Activated CD8-positive, alpha-beta memory T cell treated with anti-CD3 and anti-CD28 coated beads for 24 hours (primary cell): ENCODE results near the gene GADD45G.
A peak's percentile ranks its signal among the peaks of the same experiment; 100 is the strongest.

Experiments
- DNase-seq: peaks from one replicate; pipeline ENCODE4 v3.0.0-alpha.2; 2020

GADD45G gene

GRCh38 chr9:89604729-89605464 is at the start of gene GADD45G:
Gene GADD45G (plus strand): TSS chr9:89605012. CDS start chr9:89605122, 110 bp downstream.
- peak; percentile 88 for DNase-seq

DNA sequence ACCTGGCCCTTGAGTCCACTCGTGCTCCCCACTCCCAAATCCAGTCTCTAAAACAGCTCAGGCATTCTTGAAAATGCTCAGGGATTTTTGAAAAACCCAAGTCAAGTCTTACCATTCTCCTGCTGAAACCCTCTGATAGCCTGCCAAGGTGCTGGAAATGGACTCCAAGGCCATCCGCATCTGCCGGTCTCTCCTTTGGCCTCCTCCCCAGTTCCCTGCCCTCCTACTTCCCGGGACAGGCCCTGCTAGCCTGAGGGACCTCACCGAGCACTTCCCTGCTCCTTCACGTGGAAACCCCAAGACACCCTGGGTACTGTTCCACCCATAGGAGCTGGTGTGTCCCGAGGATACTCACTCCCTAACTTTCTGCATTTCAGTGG is 49.8 kb upstream of the GADD45G start:
- DNase-seq = no peak

- no peak for DNase-seq
Measured at GRCh38 chr9:89555451-89556375, 49.1 kb upstream of the GADD45G start.

DNA sequence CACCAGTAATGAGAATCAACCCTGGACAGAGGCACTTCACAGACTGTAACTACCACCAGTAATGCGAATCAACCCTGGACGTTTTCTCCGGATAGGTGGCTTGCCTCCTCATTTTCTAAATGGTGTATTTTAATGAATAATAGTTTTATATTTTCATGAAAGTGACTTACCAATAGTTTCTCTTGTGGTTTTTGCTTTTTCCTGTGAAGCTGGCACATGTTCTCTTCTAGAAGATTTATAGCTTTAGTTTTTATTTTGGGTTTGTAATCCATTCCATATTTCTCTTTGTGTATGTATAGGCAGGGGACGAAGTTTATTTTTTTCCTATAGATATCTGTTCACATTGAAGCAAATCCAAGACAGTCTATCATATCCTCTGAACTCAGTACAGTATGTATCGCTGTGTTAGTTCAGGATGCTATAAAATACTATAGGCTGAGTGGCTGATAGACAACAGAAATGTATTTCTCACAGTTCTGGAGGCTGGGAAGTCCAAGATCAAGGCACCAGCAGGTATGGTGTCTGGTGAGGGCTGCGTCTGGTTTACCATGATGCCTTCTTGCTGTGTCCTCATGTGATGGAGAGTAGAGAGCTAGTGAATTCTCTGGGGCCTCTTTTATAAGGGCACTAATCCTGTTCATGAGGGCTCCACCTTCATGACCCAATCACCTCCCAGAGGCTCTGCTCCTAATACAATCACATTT is 46.5 kb upstream of the GADD45G start:
- no peak for DNase-seq

- DNase-seq = no peak
Measured at GRCh38 chr9:89558948-89559347, 45.9 kb upstream of the GADD45G start.

GRCh38 chr9:89562186-89562814 is 42.5 kb upstream of the GADD45G start:
- no peak for DNase-seq

- no peak for DNase-seq
Measured at GRCh38 chr9:89563571-89564345, 41.1 kb upstream of the GADD45G start.

DNA sequence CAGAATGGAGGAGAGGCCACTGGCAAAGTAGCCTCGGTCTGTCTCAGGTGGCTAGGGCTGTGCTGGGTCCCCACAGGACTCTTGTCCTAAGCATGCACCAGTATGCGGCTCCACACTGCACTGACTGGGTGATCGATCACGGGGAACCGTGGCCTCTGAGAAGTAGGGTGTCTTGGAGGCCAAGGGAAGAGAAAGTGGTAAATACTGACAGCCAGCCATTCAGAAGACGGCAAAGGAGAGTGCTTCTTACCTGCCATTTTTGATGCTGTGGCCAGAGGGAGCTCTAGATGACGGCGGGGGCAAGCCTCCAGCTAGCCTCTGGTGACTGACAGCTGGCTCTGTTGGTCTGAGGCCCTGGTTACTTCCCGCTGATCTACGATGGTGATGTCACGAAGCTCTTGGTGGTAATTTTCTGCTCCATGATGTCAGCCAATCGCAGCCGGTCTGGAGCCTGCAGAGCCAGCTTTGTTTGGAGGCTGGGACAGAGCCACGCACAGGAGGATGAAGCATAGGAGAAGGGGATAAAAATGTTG is 40.4 kb upstream of the GADD45G start:
- DNase-seq = no peak

- no peak for DNase-seq
Measured at GRCh38 chr9:89567649-89568048, 37.2 kb upstream of the GADD45G start.

DNA sequence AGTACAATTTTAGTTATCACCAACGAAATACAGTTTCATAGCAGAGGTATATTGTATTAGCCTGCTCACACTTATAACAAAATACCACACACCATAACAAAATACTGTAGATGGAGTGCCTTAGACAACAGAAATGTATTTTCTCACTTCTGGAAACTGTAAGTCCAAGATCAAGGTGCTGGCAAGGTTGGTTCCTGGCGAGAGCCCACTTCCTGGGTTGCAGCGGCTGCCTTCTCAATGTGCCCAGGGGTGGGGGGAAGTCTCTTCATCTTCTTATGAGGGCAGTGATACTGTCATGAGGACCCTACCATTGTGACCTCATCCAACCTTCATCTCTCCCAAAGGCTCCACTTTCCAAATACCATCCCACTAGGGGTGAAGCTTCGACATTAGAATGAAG is 30.5 kb upstream of the GADD45G start:
- DNase-seq = no peak

GRCh38 chr9:89576404-89576839 is 28.4 kb upstream of the GADD45G start:
- DNase-seq = no peak

DNA sequence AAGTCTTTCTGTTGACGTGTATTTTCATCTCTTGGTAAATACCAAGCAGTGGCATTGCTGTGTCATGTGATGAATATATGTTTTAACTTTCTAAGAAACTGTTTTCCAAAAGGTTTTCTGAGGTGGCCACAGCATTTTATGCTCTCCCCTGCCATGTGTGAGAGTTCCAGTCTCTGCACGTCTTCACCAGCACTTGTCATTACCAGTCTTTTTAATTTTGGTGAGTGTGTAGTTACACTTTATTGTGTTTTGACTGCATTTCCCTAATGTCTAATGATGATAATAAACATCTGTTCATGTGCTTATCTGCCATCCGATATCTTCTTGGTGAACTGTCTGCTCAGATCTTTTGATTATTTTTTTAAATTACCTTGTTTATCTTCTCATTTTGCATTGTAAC is 27.4 kb upstream of the GADD45G start:
- no peak for DNase-seq

DNA sequence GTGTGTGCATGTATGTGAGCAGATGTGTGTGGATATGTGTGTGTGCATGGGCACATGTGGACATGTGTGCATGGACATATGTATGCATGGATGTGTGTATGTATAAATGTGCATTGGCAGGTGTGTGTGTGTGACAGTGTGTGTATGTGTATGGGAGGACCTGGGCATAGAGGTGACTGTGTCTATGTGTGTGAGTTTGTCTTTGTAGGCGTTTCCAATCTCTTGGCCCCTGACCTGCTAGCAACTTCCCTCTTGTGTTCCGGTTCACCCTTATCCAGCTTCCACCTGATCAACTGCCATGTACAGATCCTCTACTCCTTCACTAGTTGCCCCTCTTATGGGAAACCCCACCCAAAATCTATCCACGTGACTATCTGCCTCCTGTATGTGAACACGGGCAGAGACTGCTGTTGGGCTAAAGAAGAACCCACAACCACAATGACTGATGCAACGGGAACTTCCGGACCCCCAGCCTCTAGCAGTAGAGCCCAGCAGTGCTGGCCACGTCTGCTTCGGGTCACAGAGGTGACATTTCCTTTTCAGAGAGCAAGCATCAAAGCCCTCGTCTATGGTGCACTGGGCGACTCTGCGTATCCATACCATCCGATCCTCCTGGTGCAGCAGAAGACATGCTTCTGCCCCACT is 24.9 kb upstream of the GADD45G start:
- DNase-seq = no peak

DNA sequence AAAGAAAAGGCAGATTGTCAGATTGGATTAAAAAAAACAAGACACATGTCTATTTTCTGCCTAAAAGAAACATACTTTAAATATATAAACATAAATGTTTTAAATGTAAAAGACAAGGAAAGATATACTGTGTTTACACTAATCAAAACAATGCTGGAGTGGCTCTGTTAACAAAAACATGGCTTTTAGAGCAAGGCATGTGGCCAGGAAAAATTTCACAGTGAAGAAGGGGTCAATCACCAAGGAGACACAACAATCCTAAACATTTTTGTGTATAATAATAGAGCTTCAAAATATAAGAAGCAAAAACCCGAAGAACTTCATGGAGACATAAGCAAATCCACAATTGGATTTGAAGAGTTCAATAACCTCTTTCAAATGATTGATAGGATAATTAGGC is 18.5 kb upstream of the GADD45G start:
- DNase-seq = no peak

GRCh38 chr9:89588271-89588879 is 16.4 kb upstream of the GADD45G start:
- no peak for DNase-seq

DNA sequence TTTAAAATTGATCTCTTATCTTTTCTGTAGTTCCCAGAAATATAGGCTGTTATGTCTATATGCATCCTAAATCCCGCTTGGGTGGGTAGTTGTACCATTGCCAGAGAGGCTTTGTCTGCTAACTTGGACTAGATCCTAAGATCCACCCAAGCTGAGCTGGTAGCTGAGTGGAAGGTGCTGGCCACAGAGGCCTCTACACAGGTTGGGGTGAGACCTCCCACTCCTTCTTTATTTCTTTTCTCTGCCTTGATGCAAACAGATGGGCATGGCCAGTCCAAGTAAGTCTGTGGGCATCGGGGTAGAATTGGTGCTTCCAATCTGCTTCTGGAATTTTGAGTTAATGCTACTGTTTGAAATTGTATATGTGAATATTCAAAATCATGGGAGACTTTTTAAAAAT is 14.4 kb upstream of the GADD45G start:
- no peak for DNase-seq

- DNase-seq = no peak
Measured at GRCh38 chr9:89591274-89592212, 13.3 kb upstream of the GADD45G start.

- no peak for DNase-seq
Measured at GRCh38 chr9:89592213-89592815, 12.5 kb upstream of the GADD45G start.
